ENCODE data around the gene FBN1.

Gene FBN1

DNA sequence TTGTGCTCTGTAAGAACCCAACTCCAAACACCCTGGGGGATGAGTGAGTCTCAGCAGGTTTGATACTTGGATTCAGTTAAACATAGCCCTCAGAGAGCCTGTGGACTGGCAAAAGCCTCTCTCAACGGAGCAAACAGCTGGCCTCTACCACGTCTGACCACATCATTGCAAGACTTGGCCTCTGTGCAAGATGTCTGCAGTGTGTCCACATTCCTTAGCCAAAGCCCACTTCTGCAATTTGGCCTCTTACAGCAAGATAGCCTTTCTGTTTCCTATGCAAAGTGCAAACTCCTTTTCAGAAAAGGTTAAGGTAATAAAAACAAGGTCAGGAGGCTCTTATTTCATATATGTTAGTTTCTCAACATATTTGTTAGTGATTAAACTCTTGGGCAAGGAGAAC is 27.9 kb downstream of the FBN1 start:
- DNase-seq = no peak

GRCh38 chr15:48616216-48616615 is 29.3 kb downstream of the FBN1 start:
- DNase-seq = no peak

DNA sequence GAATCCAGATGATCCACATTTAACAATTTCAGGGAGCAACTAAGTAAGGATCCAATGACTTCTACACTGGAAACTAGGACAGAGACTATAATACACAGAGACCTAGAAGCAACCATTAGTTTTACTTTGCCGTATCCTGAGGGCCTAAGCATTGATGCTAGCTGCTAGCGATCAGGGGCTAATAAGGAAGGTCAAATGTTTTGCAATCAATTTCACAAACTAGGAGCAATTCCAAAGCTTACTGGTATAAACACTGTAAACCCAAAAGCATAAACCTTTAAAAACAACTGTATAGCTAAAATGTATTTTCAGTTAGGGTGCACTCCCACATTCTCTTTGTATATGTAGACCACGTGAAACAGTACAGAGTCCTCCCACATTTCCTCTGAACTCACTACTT is 31.5 kb downstream of the FBN1 start:
- DNase-seq = no peak

DNA sequence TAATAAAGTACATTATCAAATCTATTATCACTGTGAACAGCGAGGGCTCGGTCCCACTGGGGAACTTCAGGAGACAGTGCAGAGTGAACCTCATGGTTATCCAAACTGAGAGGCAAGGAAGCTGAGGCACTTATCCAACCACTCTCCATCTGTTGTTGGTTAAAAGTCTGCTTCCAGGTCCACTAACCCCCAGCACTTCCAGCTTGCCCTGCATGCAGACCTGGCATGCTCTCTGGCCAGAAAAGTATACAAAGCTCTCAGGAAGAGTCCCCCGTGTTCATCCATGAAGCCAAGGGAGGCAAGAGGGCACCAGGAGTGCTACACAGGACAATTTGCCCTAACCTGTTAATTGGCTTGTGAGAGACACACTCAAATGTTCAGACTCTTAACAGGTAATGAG is 36.0 kb downstream of the FBN1 start:
- no peak for DNase-seq

DNA sequence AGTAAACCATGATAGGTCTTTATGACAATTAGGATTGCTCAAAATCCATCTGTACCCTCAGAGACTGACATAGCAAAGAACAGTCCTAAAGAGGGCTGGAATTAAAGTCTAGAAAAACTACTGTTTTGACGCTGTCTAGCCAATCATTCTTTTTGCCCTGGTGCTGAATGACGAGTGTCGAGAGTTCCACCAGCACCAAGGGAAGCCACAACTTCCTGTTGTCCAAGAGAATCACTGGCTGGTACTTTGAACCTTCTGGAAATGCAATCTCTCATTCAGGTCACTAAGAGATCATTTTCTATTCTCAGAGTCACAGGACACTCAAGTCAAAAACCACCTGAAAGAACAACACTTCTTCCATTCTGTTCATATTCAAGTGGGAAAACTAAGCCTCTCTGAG is 37.7 kb downstream of the FBN1 start:
- no peak for DNase-seq

DNA sequence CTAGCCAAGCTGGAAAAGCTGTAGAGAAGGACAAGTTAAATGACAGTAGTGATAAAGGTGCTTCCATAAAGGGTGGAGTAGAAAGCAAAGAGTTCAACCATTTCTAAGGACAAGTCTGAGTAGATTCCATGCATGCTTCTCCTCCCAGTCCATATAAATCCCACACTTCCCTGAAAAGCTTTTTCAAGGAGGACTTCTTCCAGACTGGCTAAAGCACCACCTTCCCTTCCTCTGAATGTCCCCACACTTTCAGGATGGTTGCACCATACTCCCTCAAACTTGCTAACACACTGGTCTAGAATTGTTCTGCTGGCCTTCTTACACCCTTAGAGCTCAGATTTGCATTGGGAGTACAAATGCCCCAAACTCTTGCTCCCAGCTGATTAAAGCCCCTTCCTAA is 40.9 kb downstream of the FBN1 start:
- DNase-seq = no peak

- no peak for DNase-seq
Measured at GRCh38 chr15:48603922-48604321, 41.6 kb downstream of the FBN1 start.

- no peak for DNase-seq
Measured at GRCh38 chr15:48603123-48603500, 42.4 kb downstream of the FBN1 start.

GRCh38 chr15:48602358-48603122 is 43.0 kb downstream of the FBN1 start:
- DNase-seq = no peak

GRCh38 chr15:48601095-48601494 is 44.4 kb downstream of the FBN1 start:
- no peak for DNase-seq

- DNase-seq = no peak
Measured at GRCh38 chr15:48596841-48597240, 48.7 kb downstream of the FBN1 start.

DNA sequence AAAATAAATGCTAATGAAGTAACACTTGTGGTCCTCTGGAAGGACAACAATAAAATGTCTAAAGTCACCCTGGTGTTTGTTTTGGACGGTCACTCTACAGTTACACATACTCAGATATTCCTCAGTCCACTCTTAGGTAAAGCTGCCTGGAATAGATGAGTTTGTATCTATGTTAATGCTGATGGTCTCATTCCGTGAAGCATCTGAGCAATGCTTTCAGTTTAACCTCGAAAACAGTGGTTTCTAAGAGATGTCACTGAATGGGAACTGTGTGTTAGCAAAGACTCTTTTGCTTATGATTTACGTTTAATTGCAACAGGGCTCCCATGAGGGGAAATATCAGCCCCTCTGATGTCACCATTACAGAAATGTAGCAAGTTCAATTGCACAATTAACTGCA is 49.1 kb downstream of the FBN1 start:
- DNase-seq = no peak

DNA sequence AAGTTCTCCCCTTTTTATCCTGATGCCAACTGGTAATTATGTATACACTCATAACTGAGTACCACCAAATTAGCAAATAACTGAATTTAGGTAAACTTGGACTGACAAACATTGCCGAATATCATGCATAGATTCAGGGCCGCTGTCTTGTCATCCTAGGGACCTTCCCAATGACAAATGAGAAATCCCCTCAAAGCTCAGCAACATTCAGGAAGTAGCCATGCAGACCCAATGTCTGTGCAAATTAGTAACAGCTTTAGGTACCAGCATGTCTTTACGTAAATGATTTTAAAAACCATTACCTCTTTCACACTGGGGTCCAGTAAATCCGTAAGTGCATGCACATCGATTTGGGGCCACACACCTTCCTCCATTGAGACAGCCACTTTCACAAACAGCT is 49.5 kb downstream of the FBN1 start:
- no peak for DNase-seq

- no peak for DNase-seq
Measured at GRCh38 chr15:48592933-48593332, 52.6 kb downstream of the FBN1 start.

GRCh38 chr15:48592221-48592731 is 53.2 kb downstream of the FBN1 start:
- no peak for DNase-seq

DNA sequence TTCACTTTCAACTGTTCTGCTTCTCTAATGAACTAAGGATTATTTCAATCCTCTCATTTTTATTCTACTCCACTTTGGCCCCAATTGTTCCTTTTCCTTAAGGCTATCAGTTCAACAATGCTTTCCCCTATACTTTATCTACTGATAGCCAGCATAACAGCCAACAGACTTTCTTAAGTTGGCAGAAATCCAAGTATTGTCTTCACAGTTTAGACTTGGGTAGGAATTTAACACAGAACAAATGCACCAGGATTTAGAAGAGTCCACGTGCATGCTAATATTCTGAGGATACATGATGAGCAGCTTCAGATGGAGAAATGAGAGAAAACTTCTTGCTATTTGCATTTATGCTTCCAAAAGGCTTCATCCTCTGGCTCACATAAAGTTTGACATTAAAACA is 54.8 kb downstream of the FBN1 start:
- DNase-seq = no peak

GRCh38 chr15:48584812-48585563 is 60.5 kb downstream of the FBN1 start:
- no peak for DNase-seq

GRCh38 chr15:48584090-48584811 is 61.3 kb downstream of the FBN1 start:
- no peak for DNase-seq

DNA sequence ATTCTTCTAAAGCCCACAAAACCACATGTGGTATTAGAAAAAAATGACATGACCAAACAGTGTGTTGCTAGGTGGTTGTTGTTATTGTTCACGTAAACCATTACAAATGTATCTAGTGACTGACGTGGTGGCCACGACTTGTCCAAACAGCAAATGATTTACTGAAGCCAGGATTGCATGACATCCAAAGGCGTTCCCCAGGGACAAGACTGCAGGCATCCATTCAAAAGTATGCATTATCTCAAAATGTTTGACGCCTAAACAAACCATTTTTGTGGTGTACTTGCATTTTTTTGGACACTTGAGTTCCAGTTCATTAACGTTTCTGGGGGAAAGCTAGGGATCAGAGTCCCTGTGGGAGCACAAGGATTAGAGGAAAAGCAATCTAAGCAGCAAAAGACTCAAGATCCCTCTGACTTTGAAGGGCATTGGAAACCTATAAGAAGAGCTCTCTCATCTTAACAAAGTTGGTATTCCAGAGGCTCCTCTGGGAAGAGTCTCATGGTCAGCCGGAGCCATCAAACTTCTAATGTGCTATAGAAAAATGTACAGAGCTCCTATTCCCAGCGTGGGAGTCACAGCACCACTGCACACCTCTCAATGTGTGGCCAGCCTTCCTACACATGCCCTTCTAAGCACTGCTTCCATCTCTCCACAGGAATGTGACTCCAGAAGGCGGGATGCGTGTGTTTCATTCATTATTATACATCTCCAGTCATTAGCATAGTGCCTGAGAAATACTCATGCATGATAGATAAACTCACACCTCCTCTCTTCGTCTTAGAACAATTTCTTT is 62.9 kb downstream of the FBN1 start:
- DNase-seq = no peak

- DNase-seq = no peak
Measured at GRCh38 chr15:48581219-48581618, 64.3 kb downstream of the FBN1 start.

- no peak for DNase-seq
Measured at GRCh38 chr15:48580736-48581135, 64.8 kb downstream of the FBN1 start.

- no peak for DNase-seq
Measured at GRCh38 chr15:48579945-48580671, 65.4 kb downstream of the FBN1 start.

Data from NCI-H1092 (cell line).